CD14-positive monocyte (primary cell): Measurements from ENCODE around the gene WDR86. TPM values are rescaled to one million over a fixed set of nuclear protein-coding genes. Genes with fewer than 3 reads are reported as not detected.

Source experiments
- DNase-seq, 3 donors: peaks; one replicate each; pipeline ENCODE4 v3.0.0-alpha.2; 2011 to 2022
- H2AFZ ChIP-seq: 2 replicates; pipeline ENCODE4 v1.6.0; 2012; ENCODE audit warnings: mild to moderate bottlenecking, low read depth, low read length, inconsistent platforms; ENCODE audit not compliant: insufficient read depth, poor library complexity, severe bottlenecking
- H3K27ac ChIP-seq, 2 donors: 1 replicate in 1 of 2; 2 replicates in 1 of 2; pipeline ENCODE4 v1.5.1; 2012 to 2013; ENCODE audit warnings: low read length in 2 of 2, control low read depth in 1 of 2, inconsistent platforms in 1 of 2, low read depth in 1 of 2, mild to moderate bottlenecking in 1 of 2
- H3K27me3 ChIP-seq, 2 donors: one replicate each; pipeline versions ENCODE4 v1.6.0 to v1.6.1; 2011 to 2013; ENCODE audit warnings: low read length in 2 of 2; ENCODE audit not compliant: control insufficient read depth in 2 of 2, insufficient read depth in 2 of 2
- H3K36me3 ChIP-seq, 2 donors: replicated peaks in 1 of 2; 1 replicate in 1 of 2; 2 replicates in 1 of 2; pipeline versions ENCODE4 v1.5.1 to v1.6.1; 2012 to 2013; ENCODE audit warnings: low read length in 2 of 2, control low read depth in 1 of 2, inconsistent platforms in 1 of 2, mild to moderate bottlenecking in 1 of 2; ENCODE audit not compliant: insufficient read depth in 2 of 2, control insufficient read depth in 1 of 2
- H3K4me1 ChIP-seq, 2 donors: 1 replicate in 1 of 2; 2 replicates in 1 of 2; pipeline versions ENCODE4 v1.5.1 to v1.6.1; 2012 to 2013; ENCODE audit warnings: low read length in 2 of 2, control low read depth in 1 of 2, inconsistent platforms in 1 of 2, mild to moderate bottlenecking in 1 of 2, moderate library complexity in 1 of 2; ENCODE audit not compliant: insufficient read depth in 2 of 2, control insufficient read depth in 1 of 2
- H3K4me2 ChIP-seq: replicated peaks from 2 replicates; pipeline ENCODE3; 2012; ENCODE audit warnings: low read length, moderate library complexity, mild to moderate bottlenecking; ENCODE audit not compliant: poor library complexity, severe bottlenecking; ENCODE audit errors: extremely low read depth
- H3K4me3 ChIP-seq, 3 experiments: fragments of 200-600 bp in 1 of 3; sonication (generic) in 1 of 3; replicated peaks in 1 of 3; 1 replicate in 2 of 3; 2 replicates in 1 of 3; pipeline ENCODE4 v1.5.1; 2011 to 2013; ENCODE audit warnings: low read length in 3 of 3, mild to moderate bottlenecking in 3 of 3, control low read depth in 2 of 3, low read depth in 2 of 3, inconsistent platforms in 1 of 3, moderate library complexity in 1 of 3
- H3K79me2 ChIP-seq: 2 replicates; pipeline ENCODE4 v1.6.0; 2012; ENCODE audit warnings: mild to moderate bottlenecking, control low read depth, inconsistent platforms, low read length, moderate library complexity; ENCODE audit not compliant: insufficient read depth
- H3K9ac ChIP-seq: 2 replicates; pipeline ENCODE4 v1.6.0; 2017; ENCODE audit warnings: low read length, mild to moderate bottlenecking; ENCODE audit not compliant: insufficient read depth, poor library complexity, severe bottlenecking
- H3K9me3 ChIP-seq, 2 donors: replicated peaks in 1 of 2; 1 replicate in 1 of 2; 2 replicates in 1 of 2; pipeline versions ENCODE4 v1.5.1 to v1.6.1; 2012 to 2013; ENCODE audit warnings: low read length in 2 of 2, control low read depth in 1 of 2; ENCODE audit not compliant: control insufficient read depth in 1 of 2, insufficient read depth in 1 of 2
- H4K20me1 ChIP-seq: 2 replicates; pipeline ENCODE4 v1.6.0; 2012; ENCODE audit warnings: mild to moderate bottlenecking, low read length, control low read depth, moderate library complexity; ENCODE audit not compliant: insufficient read depth
- H3K27ac Mint-ChIP-seq, 7 donors: one replicate each; pipeline ENCODE4 v1.8.0; 2020; ENCODE audit warnings: mild to moderate bottlenecking in 7 of 7, mixed read lengths in 7 of 7, moderate library complexity in 6 of 7, inconsistent platforms in 2 of 7
- H3K27me3 Mint-ChIP-seq, 3 donors: one replicate each; pipeline ENCODE4 v1.8.0; 2021 to 2022; ENCODE audit warnings: low read depth in 3 of 3, mild to moderate bottlenecking in 3 of 3, mixed read lengths in 3 of 3, moderate library complexity in 3 of 3, inconsistent platforms in 1 of 3
- H3K36me3 Mint-ChIP-seq, 2 donors: one replicate each; pipeline ENCODE4 v1.8.0; 2020; ENCODE audit warnings: mixed read lengths in 2 of 2, inconsistent platforms in 1 of 2, mild to moderate bottlenecking in 1 of 2
- H3K4me1 Mint-ChIP-seq: one replicate; pipeline ENCODE4 v1.8.0; 2020; ENCODE audit warnings: mild to moderate bottlenecking, mixed read lengths
- H3K4me3 Mint-ChIP-seq, 2 donors: one replicate each; pipeline ENCODE4 v1.8.0; 2020; ENCODE audit warnings: mild to moderate bottlenecking in 2 of 2, mixed read lengths in 2 of 2, moderate library complexity in 1 of 2
- H3K9me3 Mint-ChIP-seq, 7 donors: one replicate each; pipeline ENCODE4 v1.8.0; 2020 to 2022; ENCODE audit warnings: mixed read lengths in 7 of 7, mild to moderate bottlenecking in 6 of 7, moderate library complexity in 6 of 7, inconsistent platforms in 2 of 7
- WGBS: methylation state at CpG from one replicate; pipeline ENCODE4 v1.1.5; 2013; ENCODE audit warnings: missing lambda C conversion rate; ENCODE audit not compliant: insufficient coverage; 5-methylcytosine and 5-hydroxymethylcytosine counted together
- intact Hi-C, 2 donors: fragments of 100-400 bp; cut with micrococcal nuclease; formaldehyde crosslinking; loops; one replicate each; pipeline versions ENCODE4 v1.15.0 to v1.15.1; 2023
- polyA plus RNA-seq, 3 donors: library from polyadenylated mRNA; depleted of rRNA in 1 of 3; unstranded in 2 of 3; stranded (reverse) in 1 of 3; fragments of 300-500 nt in 2 of 3; fragments of >200 nt in 1 of 3; fragmentation: Illumina TruSeq in 2 of 3; gene quantifications; 1 replicate in 2 of 3; 2 replicates in 1 of 3; pipeline ENCODE4 v1.2.3, GENCODE V29; 2012 to 2021
- TF ChIP-seq, protein P1 (sequence below): fragments of 200-600 bp; IDR thresholded peaks from one replicate; pipeline ENCODE4 v1.8.0; 2022; ENCODE audit warnings: antibody characterized with exemption, mild to moderate bottlenecking

WDR86 gene
- polyA plus RNA-seq, 3 donors = 0.11 to 0.30 (median 0.24) TPM

DNA sequence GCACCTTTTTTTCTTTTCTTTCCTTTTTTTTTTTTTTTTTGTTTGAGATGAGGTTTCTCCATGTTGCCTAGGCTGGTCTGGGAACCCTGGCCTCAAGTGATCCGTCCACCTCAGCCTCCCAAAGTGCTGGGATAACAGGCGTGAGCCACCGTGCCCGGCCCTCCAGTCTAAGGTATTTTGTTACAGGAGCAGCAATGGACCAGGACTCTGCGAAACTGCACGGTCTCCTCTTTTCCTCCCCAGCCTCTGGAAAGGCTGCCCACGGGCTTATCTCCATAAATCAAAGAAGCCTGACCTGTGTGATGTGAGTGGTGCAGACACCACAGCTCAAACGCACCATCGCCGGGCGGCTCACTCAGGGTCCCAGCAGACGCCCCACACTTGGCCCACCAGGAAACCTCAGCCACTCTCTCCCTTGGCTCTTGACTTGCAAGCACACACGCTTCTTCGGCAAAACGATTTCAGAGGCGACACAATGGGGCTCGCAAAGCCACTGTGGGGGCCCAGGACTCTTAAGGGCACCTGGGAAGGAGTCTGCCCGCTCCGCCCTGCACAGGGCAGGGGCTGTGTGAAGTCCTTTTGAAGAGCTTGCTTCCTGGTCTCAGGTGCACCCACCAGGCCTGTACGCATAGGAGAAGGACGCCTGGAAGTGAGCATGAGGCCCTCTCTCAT, 20.6 kb downstream of the WDR86 start:
- WGBS = 94% methylated on average over 10 of the region's 21 CpGs
- H3K27ac Mint-ChIP-seq = peak overlapping the region in 4 of 7 donors; percentile 13 to 81 (median 60)

GRCh38 chr7:151388430-151388829, 21.4 kb downstream of the WDR86 start:
- no peaks in the 10 kb centered on the region for H4K20me1 ChIP-seq
- no peak overlapping the region for H3K9ac ChIP-seq
- no peaks in the 10 kb centered on the region for H3K36me3 ChIP-seq
- H3K4me2 ChIP-seq = no peak overlapping the region
- H3K9me3 Mint-ChIP-seq = peaks cover 0 to 4% (median 1%) of the 10 kb centered on the region in 7 donors
- intact Hi-C loops = no loop called here
- H3K27ac ChIP-seq = no peak overlapping the region
- no peaks in the 10 kb centered on the region for H3K9me3 ChIP-seq
- TF ChIP-seq, protein P1, sequence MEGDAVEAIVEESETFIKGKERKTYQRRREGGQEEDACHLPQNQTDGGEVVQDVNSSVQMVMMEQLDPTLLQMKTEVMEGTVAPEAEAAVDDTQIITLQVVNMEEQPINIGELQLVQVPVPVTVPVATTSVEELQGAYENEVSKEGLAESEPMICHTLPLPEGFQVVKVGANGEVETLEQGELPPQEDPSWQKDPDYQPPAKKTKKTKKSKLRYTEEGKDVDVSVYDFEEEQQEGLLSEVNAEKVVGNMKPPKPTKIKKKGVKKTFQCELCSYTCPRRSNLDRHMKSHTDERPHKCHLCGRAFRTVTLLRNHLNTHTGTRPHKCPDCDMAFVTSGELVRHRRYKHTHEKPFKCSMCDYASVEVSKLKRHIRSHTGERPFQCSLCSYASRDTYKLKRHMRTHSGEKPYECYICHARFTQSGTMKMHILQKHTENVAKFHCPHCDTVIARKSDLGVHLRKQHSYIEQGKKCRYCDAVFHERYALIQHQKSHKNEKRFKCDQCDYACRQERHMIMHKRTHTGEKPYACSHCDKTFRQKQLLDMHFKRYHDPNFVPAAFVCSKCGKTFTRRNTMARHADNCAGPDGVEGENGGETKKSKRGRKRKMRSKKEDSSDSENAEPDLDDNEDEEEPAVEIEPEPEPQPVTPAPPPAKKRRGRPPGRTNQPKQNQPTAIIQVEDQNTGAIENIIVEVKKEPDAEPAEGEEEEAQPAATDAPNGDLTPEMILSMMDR = no peak
- H3K27me3 ChIP-seq = peaks cover 0 to 12% of the 10 kb centered on the region in 2 donors
- peaks cover 16% of the 10 kb centered on the region for H3K4me1 Mint-ChIP-seq
- H3K27me3 Mint-ChIP-seq = peaks cover 32 to 46% (median 36%) of the 10 kb centered on the region in 3 donors
- H2AFZ ChIP-seq = no peak overlapping the region
- peaks cover 12 to 13% of the 10 kb centered on the region in 2 donors for H3K4me1 ChIP-seq
- no peak overlapping the region for H3K4me3 ChIP-seq
- no peaks in the 10 kb centered on the region for H3K36me3 Mint-ChIP-seq
- DNase-seq = no peak
- WGBS = 72% methylated on average over 6 of the region's 10 CpGs
- no peaks in the 10 kb centered on the region for H3K79me2 ChIP-seq
- H3K4me3 Mint-ChIP-seq = no peak overlapping the region
- no peak overlapping the region for H3K27ac Mint-ChIP-seq

More for the DNA sequence above, 20.6 kb downstream of the WDR86 start:
- intact Hi-C loops = no loop called here
- H3K27me3 ChIP-seq = peaks cover 0 to 4% of the 10 kb centered on the region in 2 donors
- no peak overlapping the region for H2AFZ ChIP-seq
- no peaks in the 10 kb centered on the region for H3K36me3 ChIP-seq
- no peak overlapping the region for H3K4me3 ChIP-seq
- peaks cover 0 to 4% (median 0%) of the 10 kb centered on the region in 7 donors for H3K9me3 Mint-ChIP-seq
- TF ChIP-seq, protein P1 = no peak
- peaks cover 21% of the 10 kb centered on the region for H3K4me1 Mint-ChIP-seq
- no peak overlapping the region for H3K9ac ChIP-seq
- H3K4me3 Mint-ChIP-seq = peak overlapping the region in 1 of 2 donors; percentile 64
- H4K20me1 ChIP-seq = no peaks in the 10 kb centered on the region
- H3K4me2 ChIP-seq = no peak overlapping the region
- H3K27ac ChIP-seq = no peak overlapping the region
- peaks cover 28 to 40% (median 35%) of the 10 kb centered on the region in 3 donors for H3K27me3 Mint-ChIP-seq
- peaks cover 12 to 13% of the 10 kb centered on the region in 2 donors for H3K4me1 ChIP-seq
- no peaks in the 10 kb centered on the region for H3K36me3 Mint-ChIP-seq
- no peak for DNase-seq
- no peaks in the 10 kb centered on the region for H3K79me2 ChIP-seq
- no peaks in the 10 kb centered on the region for H3K9me3 ChIP-seq
